Suprapubic skin (tissue), 4 donors: ENCODE data around the gene FYTTD1. TPM values are rescaled to one million over a fixed set of nuclear protein-coding genes. Genes with fewer than 3 reads are reported as not detected.

Experiments
- DNase-seq, 2 donors: peaks; one replicate each; pipeline ENCODE4 v3.0.0-alpha.2; 2019; ENCODE audit warnings: low spot score in 2 of 2
- H3K27ac ChIP-seq: fragments of 200-600 bp; sonication (generic); one replicate; pipeline ENCODE4 v1.5.1; 2019
- H3K27me3 ChIP-seq: fragments of 200-600 bp; sonication (generic); one replicate; pipeline ENCODE4 v1.5.1; 2019
- H3K36me3 ChIP-seq: fragments of 200-600 bp; sonication (generic); one replicate; pipeline ENCODE4 v1.5.1; 2019
- H3K4me1 ChIP-seq: fragments of 200-600 bp; sonication (generic); one replicate; pipeline ENCODE4 v1.5.1; 2019
- H3K4me3 ChIP-seq: fragments of 200-600 bp; sonication (generic); one replicate; pipeline ENCODE4 v1.5.1; 2019; ENCODE audit warnings: mild to moderate bottlenecking
- H3K9me3 ChIP-seq: fragments of 200-600 bp; sonication (generic); one replicate; pipeline ENCODE4 v1.5.1; 2019
- CTCF ChIP-seq, 2 donors: fragments of 200-600 bp in 1 of 2; fragments of 450-650 bp in 1 of 2; sonication (generic) in 1 of 2; IDR thresholded peaks; one replicate each; pipeline ENCODE4 v1.5.1; 2016 to 2019; ENCODE audit warnings: antibody characterized with exemption in 2 of 2, mild to moderate bottlenecking in 1 of 2, moderate library complexity in 1 of 2
- EP300 ChIP-seq: sonication (generic); formaldehyde crosslinking; IDR thresholded peaks from one replicate; pipeline ENCODE4 v1.6.1; 2017; ENCODE audit warnings: antibody characterized with exemption
- POLR2A ChIP-seq, 2 donors: fragments of 450-650 bp; IDR thresholded peaks; one replicate each; pipeline ENCODE4 v1.6.1; 2017; ENCODE audit warnings: antibody characterized with exemption in 2 of 2, mild to moderate bottlenecking in 2 of 2, moderate library complexity in 2 of 2
- POLR2AphosphoS5 ChIP-seq, 3 donors: sonication (generic); formaldehyde crosslinking; IDR thresholded peaks; one replicate each; pipeline ENCODE4 v1.6.1; 2017; ENCODE audit warnings: antibody characterized with exemption in 3 of 3
- WGBS: methylation state at CpG from one replicate; pipeline ENCODE4 v1.1.5; 2018; 5-methylcytosine and 5-hydroxymethylcytosine counted together
- total RNA-seq, 4 donors: library from RNA; depleted of rRNA; stranded (reverse); fragments of >200 nt; gene quantifications; one replicate each; pipeline ENCODE4 v1.1.0, GENCODE V29; 2016

Gene FYTTD1
- total RNA-seq, 4 donors from 2014 or later, result 46.6 to 53.3 (median 49.9) TPM

GRCh38 chr3:197820550-197821335 lies 71.1 kb downstream of the FYTTD1 start:
- Histone ChIP-seq H3K9me3 (no peaks in the 10 kb centered on the region), H3K4me3 (no peak overlapping the region), H3K27me3 (no peaks in the 10 kb centered on the region), H3K4me1 (no peaks in the 10 kb centered on the region), H3K27ac (no peak overlapping the region), H3K36me3 (peaks cover 27% of the 10 kb centered on the region)
- 86% methylated on average over 8 of the region's 8 CpGs for WGBS
- no peak for DNase-seq
- no peak for TF ChIP-seq CTCF (IDR thresholded peaks at IDR 0.05)
- TF ChIP-seq POLR2AphosphoS5 (IDR thresholded peaks at IDR 0.05), result no peak
- TF ChIP-seq POLR2A (IDR thresholded peaks at IDR 0.05), result no peak
- TF ChIP-seq EP300, result no peak

GRCh38 chr3:197829397-197830045 lies 79.8 kb downstream of the FYTTD1 start:
- DNase-seq, result no peak
- no peak overlapping the region for H3K4me3 ChIP-seq
- H3K9me3 ChIP-seq, result no peaks in the 10 kb centered on the region
- H3K4me1 ChIP-seq, result no peaks in the 10 kb centered on the region
- no peaks in the 10 kb centered on the region for H3K27me3 ChIP-seq
- no peak for TF ChIP-seq CTCF (IDR thresholded peaks at IDR 0.05)
- no peak for TF ChIP-seq EP300
- TF ChIP-seq POLR2AphosphoS5 (IDR thresholded peaks at IDR 0.05), result no peak
- no peak for TF ChIP-seq POLR2A (IDR thresholded peaks at IDR 0.05)
- peaks cover 71% of the 10 kb centered on the region for H3K36me3 ChIP-seq
- WGBS, result 93% methylated on average over 3 of the region's 3 CpGs
- H3K27ac ChIP-seq, result no peak overlapping the region

GRCh38 chr3:197830308-197830966 lies 80.8 kb downstream of the FYTTD1 start:
- no peaks in the 10 kb centered on the region for H3K4me1 ChIP-seq
- H3K27ac ChIP-seq, result no peak overlapping the region
- TF ChIP-seq POLR2A (IDR thresholded peaks at IDR 0.05), result no peak
- TF ChIP-seq CTCF (IDR thresholded peaks at IDR 0.05), result no peak
- no peak for TF ChIP-seq EP300
- no peak for TF ChIP-seq POLR2AphosphoS5 (IDR thresholded peaks at IDR 0.05)
- 78% methylated on average over 6 of the region's 6 CpGs for WGBS
- no peaks in the 10 kb centered on the region for H3K27me3 ChIP-seq
- no peak overlapping the region for H3K4me3 ChIP-seq
- peaks cover 71% of the 10 kb centered on the region for H3K36me3 ChIP-seq
- no peak for DNase-seq
- no peaks in the 10 kb centered on the region for H3K9me3 ChIP-seq

- no peaks in the 10 kb centered on the region for H3K9me3 ChIP-seq
- DNase-seq, result no peak
- TF ChIP-seq CTCF (IDR thresholded peaks at IDR 0.05), result no peak
- no peak overlapping the region for H3K4me3 ChIP-seq
- no peak overlapping the region for H3K27ac ChIP-seq
- H3K36me3 ChIP-seq, result peaks cover 73% of the 10 kb centered on the region
- H3K4me1 ChIP-seq, result no peaks in the 10 kb centered on the region
- 95% methylated on average over 8 of the region's 8 CpGs for WGBS
- H3K27me3 ChIP-seq, result no peaks in the 10 kb centered on the region
Observed at GRCh38 chr3:197830967-197831313, 81.3 kb downstream of the FYTTD1 start.
